ENCODE data around the gene MYZAP.

DNA sequence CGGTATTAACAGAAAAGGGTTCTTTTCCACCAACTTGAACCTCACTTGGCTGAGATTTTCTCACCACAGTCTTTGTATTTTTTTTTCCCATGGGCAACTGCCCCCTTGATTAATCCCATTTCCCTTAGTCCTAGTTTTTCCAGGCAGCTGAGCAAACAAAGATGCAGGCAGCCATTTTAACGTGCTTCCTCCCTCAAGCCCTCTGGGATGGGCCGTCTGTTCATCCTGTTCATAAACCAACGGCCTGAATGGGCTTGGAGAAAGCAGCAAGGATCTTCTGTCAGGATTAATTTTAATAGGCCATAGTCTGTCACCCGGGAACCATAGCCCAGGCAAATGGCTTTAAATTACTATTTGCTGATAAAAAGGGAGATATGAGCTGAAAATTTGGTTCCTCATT, 104.4 kb downstream of the MYZAP start:
- TF ChIP-seq EZH2 (IDR thresholded peaks at IDR 0.05; ENCODE audit: low read length, unreplicated experiment) = no peak
- TF ChIP-seq, protein P1, sequence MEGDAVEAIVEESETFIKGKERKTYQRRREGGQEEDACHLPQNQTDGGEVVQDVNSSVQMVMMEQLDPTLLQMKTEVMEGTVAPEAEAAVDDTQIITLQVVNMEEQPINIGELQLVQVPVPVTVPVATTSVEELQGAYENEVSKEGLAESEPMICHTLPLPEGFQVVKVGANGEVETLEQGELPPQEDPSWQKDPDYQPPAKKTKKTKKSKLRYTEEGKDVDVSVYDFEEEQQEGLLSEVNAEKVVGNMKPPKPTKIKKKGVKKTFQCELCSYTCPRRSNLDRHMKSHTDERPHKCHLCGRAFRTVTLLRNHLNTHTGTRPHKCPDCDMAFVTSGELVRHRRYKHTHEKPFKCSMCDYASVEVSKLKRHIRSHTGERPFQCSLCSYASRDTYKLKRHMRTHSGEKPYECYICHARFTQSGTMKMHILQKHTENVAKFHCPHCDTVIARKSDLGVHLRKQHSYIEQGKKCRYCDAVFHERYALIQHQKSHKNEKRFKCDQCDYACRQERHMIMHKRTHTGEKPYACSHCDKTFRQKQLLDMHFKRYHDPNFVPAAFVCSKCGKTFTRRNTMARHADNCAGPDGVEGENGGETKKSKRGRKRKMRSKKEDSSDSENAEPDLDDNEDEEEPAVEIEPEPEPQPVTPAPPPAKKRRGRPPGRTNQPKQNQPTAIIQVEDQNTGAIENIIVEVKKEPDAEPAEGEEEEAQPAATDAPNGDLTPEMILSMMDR (conservative IDR thresholded peaks at IDR 0.05; ENCODE audit: low read depth, low read length) = no peak

All from PC-3 (cell line).